ENCODE data around the gene OTUD6A. TPM values are rescaled to one million over a fixed set of nuclear protein-coding genes. Genes with fewer than 3 reads are reported as not detected.

Gene OTUD6A
- total and polyA plus RNA-seq, 9 of the 15 experiments (the other 6 are each of a cell fraction or from before 2014, with no cell fraction given): not detected

- TF ChIP-seq, protein P1, sequence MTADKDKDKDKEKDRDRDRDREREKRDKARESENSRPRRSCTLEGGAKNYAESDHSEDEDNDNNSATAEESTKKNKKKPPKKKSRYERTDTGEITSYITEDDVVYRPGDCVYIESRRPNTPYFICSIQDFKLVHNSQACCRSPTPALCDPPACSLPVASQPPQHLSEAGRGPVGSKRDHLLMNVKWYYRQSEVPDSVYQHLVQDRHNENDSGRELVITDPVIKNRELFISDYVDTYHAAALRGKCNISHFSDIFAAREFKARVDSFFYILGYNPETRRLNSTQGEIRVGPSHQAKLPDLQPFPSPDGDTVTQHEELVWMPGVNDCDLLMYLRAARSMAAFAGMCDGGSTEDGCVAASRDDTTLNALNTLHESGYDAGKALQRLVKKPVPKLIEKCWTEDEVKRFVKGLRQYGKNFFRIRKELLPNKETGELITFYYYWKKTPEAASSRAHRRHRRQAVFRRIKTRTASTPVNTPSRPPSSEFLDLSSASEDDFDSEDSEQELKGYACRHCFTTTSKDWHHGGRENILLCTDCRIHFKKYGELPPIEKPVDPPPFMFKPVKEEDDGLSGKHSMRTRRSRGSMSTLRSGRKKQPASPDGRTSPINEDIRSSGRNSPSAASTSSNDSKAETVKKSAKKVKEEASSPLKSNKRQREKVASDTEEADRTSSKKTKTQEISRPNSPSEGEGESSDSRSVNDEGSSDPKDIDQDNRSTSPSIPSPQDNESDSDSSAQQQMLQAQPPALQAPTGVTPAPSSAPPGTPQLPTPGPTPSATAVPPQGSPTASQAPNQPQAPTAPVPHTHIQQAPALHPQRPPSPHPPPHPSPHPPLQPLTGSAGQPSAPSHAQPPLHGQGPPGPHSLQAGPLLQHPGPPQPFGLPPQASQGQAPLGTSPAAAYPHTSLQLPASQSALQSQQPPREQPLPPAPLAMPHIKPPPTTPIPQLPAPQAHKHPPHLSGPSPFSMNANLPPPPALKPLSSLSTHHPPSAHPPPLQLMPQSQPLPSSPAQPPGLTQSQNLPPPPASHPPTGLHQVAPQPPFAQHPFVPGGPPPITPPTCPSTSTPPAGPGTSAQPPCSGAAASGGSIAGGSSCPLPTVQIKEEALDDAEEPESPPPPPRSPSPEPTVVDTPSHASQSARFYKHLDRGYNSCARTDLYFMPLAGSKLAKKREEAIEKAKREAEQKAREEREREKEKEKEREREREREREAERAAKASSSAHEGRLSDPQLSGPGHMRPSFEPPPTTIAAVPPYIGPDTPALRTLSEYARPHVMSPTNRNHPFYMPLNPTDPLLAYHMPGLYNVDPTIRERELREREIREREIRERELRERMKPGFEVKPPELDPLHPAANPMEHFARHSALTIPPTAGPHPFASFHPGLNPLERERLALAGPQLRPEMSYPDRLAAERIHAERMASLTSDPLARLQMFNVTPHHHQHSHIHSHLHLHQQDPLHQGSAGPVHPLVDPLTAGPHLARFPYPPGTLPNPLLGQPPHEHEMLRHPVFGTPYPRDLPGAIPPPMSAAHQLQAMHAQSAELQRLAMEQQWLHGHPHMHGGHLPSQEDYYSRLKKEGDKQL (CRISPR knock-in tag; IDR thresholded peaks at IDR 0.05; ENCODE audit: borderline replicate concordance): no peak
- no peak for TF ChIP-seq IFI16 (CRISPR knock-in tag; IDR thresholded peaks at IDR 0.05)
- TF ChIP-seq ZC3H4 (CRISPR knock-in tag; IDR thresholded peaks at IDR 0.05; ENCODE audit: borderline replicate concordance): no peak
- TF ChIP-seq ZNF444 (CRISPR knock-in tag; IDR thresholded peaks at IDR 0.05): no peak
- no peak for TF ChIP-seq RNF2 (IDR thresholded peaks at IDR 0.05)
- TF ChIP-seq ZNF512 (tag; IDR thresholded peaks at IDR 0.05): no peak
- no peak for TF ChIP-seq MTA2 (IDR thresholded peaks at IDR 0.05; ENCODE audit: low read depth)
- TF ChIP-seq, protein P2, sequence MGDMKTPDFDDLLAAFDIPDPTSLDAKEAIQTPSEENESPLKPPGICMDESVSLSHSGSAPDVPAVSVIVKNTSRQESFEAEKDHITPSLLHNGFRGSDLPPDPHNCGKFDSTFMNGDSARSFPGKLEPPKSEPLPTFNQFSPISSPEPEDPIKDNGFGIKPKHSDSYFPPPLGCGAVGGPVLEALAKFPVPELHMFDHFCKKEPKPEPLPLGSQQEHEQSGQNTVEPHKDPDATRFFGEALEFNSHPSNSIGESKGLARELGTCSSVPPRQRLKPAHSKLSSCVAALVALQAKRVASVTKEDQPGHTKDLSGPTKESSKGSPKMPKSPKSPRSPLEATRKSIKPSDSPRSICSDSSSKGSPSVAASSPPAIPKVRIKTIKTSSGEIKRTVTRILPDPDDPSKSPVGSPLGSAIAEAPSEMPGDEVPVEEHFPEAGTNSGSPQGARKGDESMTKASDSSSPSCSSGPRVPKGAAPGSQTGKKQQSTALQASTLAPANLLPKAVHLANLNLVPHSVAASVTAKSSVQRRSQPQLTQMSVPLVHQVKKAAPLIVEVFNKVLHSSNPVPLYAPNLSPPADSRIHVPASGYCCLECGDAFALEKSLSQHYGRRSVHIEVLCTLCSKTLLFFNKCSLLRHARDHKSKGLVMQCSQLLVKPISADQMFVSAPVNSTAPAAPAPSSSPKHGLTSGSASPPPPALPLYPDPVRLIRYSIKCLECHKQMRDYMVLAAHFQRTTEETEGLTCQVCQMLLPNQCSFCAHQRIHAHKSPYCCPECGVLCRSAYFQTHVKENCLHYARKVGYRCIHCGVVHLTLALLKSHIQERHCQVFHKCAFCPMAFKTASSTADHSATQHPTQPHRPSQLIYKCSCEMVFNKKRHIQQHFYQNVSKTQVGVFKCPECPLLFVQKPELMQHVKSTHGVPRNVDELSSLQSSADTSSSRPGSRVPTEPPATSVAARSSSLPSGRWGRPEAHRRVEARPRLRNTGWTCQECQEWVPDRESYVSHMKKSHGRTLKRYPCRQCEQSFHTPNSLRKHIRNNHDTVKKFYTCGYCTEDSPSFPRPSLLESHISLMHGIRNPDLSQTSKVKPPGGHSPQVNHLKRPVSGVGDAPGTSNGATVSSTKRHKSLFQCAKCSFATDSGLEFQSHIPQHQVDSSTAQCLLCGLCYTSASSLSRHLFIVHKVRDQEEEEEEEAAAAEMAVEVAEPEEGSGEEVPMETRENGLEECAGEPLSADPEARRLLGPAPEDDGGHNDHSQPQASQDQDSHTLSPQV (IDR thresholded peaks at IDR 0.05): no peak
- no peak for TF ChIP-seq DDX20 (tag; IDR thresholded peaks at IDR 0.05; ENCODE audit: low read depth)
- no peak for TF ChIP-seq KLF6 (CRISPR knock-in tag; IDR thresholded peaks at IDR 0.05; ENCODE audit: borderline replicate concordance)
- TF ChIP-seq NFATC3 (IDR thresholded peaks at IDR 0.05): no peak
- no peak for TF ChIP-seq ELF1 (tag; IDR thresholded peaks at IDR 0.05)
Measured at GRCh38 chrX:70016513-70016912, 45.7 kb upstream of the OTUD6A start (continued).
